Testis (tissue), 3 donors: ENCODE results near the gene SLC6A8. TPM values are rescaled to one million over a fixed set of nuclear protein-coding genes. Genes with fewer than 3 reads are reported as not detected.
A peak's percentile ranks its signal among the peaks of the same experiment; 100 is the strongest.

Source experiments
- DNase-seq: peaks from one replicate; pipeline ENCODE4 v3.0.0-alpha.2; 2019
- H3K27ac ChIP-seq, 2 donors: fragments of 200-600 bp; sonication (generic); one replicate each; pipeline ENCODE4 v1.5.1; 2019
- H3K27me3 ChIP-seq: fragments of 200-600 bp; sonication (generic); one replicate; pipeline ENCODE4 v1.5.1; 2019
- H3K36me3 ChIP-seq: fragments of 200-600 bp; sonication (generic); one replicate; pipeline ENCODE4 v1.5.1; 2017; ENCODE audit warnings: low read depth; ENCODE audit errors: missing control alignments
- H3K4me1 ChIP-seq: fragments of 200-600 bp; sonication (generic); one replicate; pipeline ENCODE4 v1.5.1; 2019
- H3K4me3 ChIP-seq, 2 donors: fragments of 200-600 bp; sonication (generic); one replicate each; pipeline ENCODE4 v1.5.1; 2017 to 2019
- H3K9me3 ChIP-seq: fragments of 200-600 bp; sonication (generic); one replicate; pipeline ENCODE4 v1.5.1; 2017
- CTCF ChIP-seq, 3 experiments: fragments of 450-650 bp in 2 of 3; fragments of 200-600 bp in 1 of 3; sonication (generic) in 1 of 3; IDR thresholded peaks; one replicate each; pipeline ENCODE4 v1.5.1; 2016 to 2019; ENCODE audit warnings: antibody characterized with exemption in 3 of 3, mild to moderate bottlenecking in 2 of 3, moderate library complexity in 1 of 3
- POLR2A ChIP-seq: fragments of 450-650 bp; IDR thresholded peaks from one replicate; pipeline ENCODE4 v1.6.1; 2017; ENCODE audit warnings: antibody characterized with exemption, mild to moderate bottlenecking, moderate library complexity
- WGBS, 2 donors: methylation state at CpG; one replicate each; pipeline ENCODE4 v1.1.5; 2018; 5-methylcytosine and 5-hydroxymethylcytosine counted together
- intact Hi-C: fragments of 100-400 bp; cut with DNase I; formaldehyde crosslinking; loops from one replicate; pipeline ENCODE4 v1.15.1; 2023; ENCODE audit warnings: low total_unique reads
- polyA plus RNA-seq: library from polyadenylated mRNA; stranded (reverse); fragments of 350-450 nt; fragmentation: Illumina TruSeq; extraction: RNeasy Lipid Tissue Mini Kit (QIAGEN cat#74804); gene quantifications from one replicate; pipeline ENCODE4 v1.2.3, GENCODE V29; 2014; ENCODE audit warnings: low read depth, low replicate concordance; ENCODE audit not compliant: insufficient read depth
- total RNA-seq, 2 donors: library from RNA; depleted of rRNA; stranded (reverse); fragments of >200 nt; gene quantifications; one replicate each; pipeline ENCODE4 v1.2.3, GENCODE V29; 2016

SLC6A8 gene
- total and polyA plus RNA-seq, 3 donors from 2014 or later: 73.5 to 107 (median 91.3) TPM

DNA sequence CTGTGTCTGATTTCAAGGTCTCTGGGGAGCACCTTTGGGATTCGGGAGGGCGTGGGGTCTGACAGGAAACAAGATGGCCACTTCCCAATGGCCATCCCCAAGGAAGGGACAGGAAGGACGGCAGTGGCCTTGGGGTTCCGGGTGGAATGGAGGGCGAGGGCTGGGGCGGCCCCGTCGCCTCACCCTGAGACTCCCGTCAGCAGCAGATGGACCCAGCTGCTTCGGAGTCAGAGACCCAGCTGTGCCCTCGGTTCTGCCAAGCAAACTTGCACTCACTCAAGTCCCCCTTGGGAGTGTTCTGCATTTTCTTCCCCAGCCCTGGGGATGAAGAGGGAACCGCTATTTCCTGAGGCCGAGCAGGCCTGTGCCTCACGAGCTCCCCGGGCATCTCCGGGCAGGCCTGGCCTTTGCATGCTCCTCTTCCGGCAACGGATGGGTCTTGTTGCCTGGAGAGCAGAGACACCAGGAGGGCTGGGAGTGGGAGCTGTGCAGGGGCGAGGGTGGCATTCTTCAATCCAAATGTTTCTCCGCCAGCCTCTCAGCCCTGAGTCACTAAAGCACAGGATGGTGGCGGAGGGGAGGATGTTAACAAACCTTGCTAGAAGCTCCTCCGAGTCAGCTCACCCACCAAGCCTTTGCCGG, 47.6 kb upstream of the SLC6A8 start:
- Histone ChIP-seq H3K36me3 (no peaks in the 10 kb centered on the region), H3K9me3 (no peaks in the 10 kb centered on the region), H3K27ac (no peak overlapping the region), H3K4me3 (no peak overlapping the region), H3K4me1 (no peaks in the 10 kb centered on the region), H3K27me3 (no peaks in the 10 kb centered on the region)
- no peak for DNase-seq
- WGBS, 2 donors: 88 to 93% methylated on average over 5 to 20 of the region's 23 CpGs
- intact Hi-C loops: no loop called here
- TF ChIP-seq CTCF (IDR thresholded peaks at IDR 0.05): no peak
- no peak for TF ChIP-seq POLR2A

- H3K27ac ChIP-seq: no peak overlapping the region
- H3K36me3 ChIP-seq: no peaks in the 10 kb centered on the region
- H3K4me3 ChIP-seq: no peak overlapping the region
- intact Hi-C loops: no loop called here
- WGBS, 2 donors: 79 to 80% methylated on average over 2 to 22 of the region's 26 CpGs
- no peaks in the 10 kb centered on the region for H3K4me1 ChIP-seq
- TF ChIP-seq POLR2A (no peak), CTCF (IDR thresholded peaks at IDR 0.05) (no peak)
- H3K9me3 ChIP-seq: no peaks in the 10 kb centered on the region
- H3K27me3 ChIP-seq: no peaks in the 10 kb centered on the region
- no peak for DNase-seq
These were observed 46.8 kb upstream of the SLC6A8 start for GRCh38 chrX:153640736-153641575.

- Histone ChIP-seq H3K4me1 (no peaks in the 10 kb centered on the region), H3K36me3 (no peaks in the 10 kb centered on the region), H3K27ac (no peak overlapping the region), H3K27me3 (no peaks in the 10 kb centered on the region), H3K9me3 (no peaks in the 10 kb centered on the region), H3K4me3 (peak overlapping the region in 1 of 2 donors; percentile 20)
- TF ChIP-seq CTCF (IDR thresholded peaks at IDR 0.05) (no peak), POLR2A (no peak)
- no peak for DNase-seq
- intact Hi-C loops: no loop called here
- 13 to 31% methylated on average over 5 to 6 of the region's 8 CpGs for WGBS, 2 donors
These were observed 46.1 kb upstream of the SLC6A8 start for GRCh38 chrX:153641627-153642026.

DNA sequence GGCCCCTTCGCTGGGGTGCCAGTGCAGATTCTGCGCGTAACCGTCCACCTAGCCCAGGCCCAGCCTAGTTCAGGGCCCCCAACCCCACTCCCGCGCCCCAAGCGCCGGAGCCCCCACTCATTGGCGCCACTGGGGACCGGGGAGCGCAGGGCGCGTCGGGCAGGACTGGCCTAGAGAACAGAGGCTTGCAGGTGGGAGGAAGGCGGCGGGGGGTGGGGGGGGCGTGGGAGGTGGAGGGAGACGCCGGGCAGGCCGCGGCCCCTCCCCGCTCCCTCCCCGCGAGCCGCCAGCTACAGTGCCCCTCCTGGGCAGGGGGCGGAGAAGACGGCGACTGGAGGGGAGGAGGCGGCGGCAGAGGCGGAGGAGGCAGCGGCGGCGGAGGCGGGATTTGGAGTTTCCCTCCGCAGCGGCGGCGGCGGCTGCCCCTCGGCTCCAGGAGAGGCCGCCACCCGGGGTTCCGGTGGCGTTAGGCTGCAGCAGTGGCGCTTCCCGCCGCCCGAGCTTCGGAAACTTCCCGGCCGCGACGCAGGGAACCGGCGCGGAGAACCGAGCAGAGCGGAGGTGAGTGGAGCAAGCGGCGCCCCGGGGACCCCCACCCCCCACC, 45.6 kb upstream of the SLC6A8 start:
- Histone ChIP-seq H3K4me3 (peak overlapping the region in 1 of 2 donors; percentile 20), H3K9me3 (no peaks in the 10 kb centered on the region), H3K27me3 (no peaks in the 10 kb centered on the region), H3K4me1 (no peaks in the 10 kb centered on the region), H3K27ac (no peak overlapping the region), H3K36me3 (no peaks in the 10 kb centered on the region)
- no peak for DNase-seq
- no peak for TF ChIP-seq CTCF (IDR thresholded peaks at IDR 0.05)
- TF ChIP-seq POLR2A: no peak
- intact Hi-C loops: no loop called here
- 41% methylated on average over 7 of the region's 62 CpGs; no CpG with 5 or more reads in 1 of the 2 donors for WGBS, 2 donors
